ENCODE data around the gene MROH2A.

DNA sequence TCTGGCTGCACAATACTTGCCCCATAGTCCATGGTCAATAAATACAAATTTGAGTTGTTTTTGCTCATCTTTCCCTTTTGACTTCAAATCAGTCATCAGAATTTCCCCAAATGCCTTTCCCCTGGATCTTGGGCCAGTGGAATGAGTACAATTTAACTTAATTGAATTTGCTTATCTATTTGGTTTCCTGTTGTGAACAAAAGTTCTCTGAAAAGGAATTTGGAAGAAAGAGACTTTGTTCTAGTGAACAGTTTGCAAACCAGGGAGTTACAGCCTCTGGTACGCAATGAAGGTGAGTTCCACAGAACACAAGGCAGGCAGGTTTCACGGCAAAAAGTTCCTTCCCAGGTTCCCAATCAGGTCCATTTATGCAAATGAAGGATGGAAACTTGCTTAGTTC, 19.3 kb upstream of the MROH2A start:
- no peak for TF ChIP-seq POLR2AphosphoS5 (IDR thresholded peaks at IDR 0.05; ENCODE audit: low read depth, low read length)
- no peak for TF ChIP-seq POLR2A (IDR thresholded peaks at IDR 0.05; ENCODE audit: low read depth, low read length)
- TF ChIP-seq TAF1 (IDR thresholded peaks at IDR 0.05; ENCODE audit: borderline replicate concordance, low read depth, low read length): no peak
